UCSD-AML1 (cell line): ENCODE data around the gene CAMTA2.

Source experiments
- DNase-seq: peaks from one replicate; lab custom pipeline; 2025; ENCODE audit not compliant: unreplicated experiment; lab: John Stamatoyannopoulos, UW

CAMTA2 gene

GRCh38 chr17:4947411-4948165 lies 39.9 kb downstream of the CAMTA2 start:
- DNase-seq: peak; percentile 76

GRCh38 chr17:4947010-4947410 lies 40.5 kb downstream of the CAMTA2 start:
- peak; percentile 76 for DNase-seq

GRCh38 chr17:4946312-4946976 lies 41.0 kb downstream of the CAMTA2 start:
- no peak for DNase-seq

GRCh38 chr17:4945944-4946280 lies 41.6 kb downstream of the CAMTA2 start:
- no peak for DNase-seq

GRCh38 chr17:4945176-4945943 lies 42.1 kb downstream of the CAMTA2 start:
- peak; percentile 70 for DNase-seq

- no peak for DNase-seq
These were observed 42.8 kb downstream of the CAMTA2 start for GRCh38 chr17:4944554-4945175.

- DNase-seq: peak; percentile 67
These were observed 43.3 kb downstream of the CAMTA2 start for GRCh38 chr17:4944163-4944553.

- DNase-seq: no peak
These were observed 44.5 kb downstream of the CAMTA2 start for GRCh38 chr17:4942760-4943508.

- DNase-seq: no peak
These were observed 46.2 kb downstream of the CAMTA2 start for GRCh38 chr17:4941319-4941610.

- peak; percentile 68 for DNase-seq
These were observed 46.7 kb downstream of the CAMTA2 start for GRCh38 chr17:4940555-4941318.

- peak; percentile 97 for DNase-seq
These were observed 47.5 kb downstream of the CAMTA2 start, which contains the start of the genes RNF167 and SLC25A11 for GRCh38 chr17:4939796-4940554. TSS of gene RNF167 (plus strand) at chr17:4940268. CDS start at chr17:4940910, 642 bp downstream. TSS of gene SLC25A11 (minus strand) at chr17:4940046. CDS start at chr17:4939910, 136 bp downstream.

- no peak for DNase-seq
These were observed 48.0 kb downstream of the CAMTA2 start for GRCh38 chr17:4939546-4939795.

GRCh38 chr17:4938688-4939545 lies 48.6 kb downstream of the CAMTA2 start:
- no peak for DNase-seq

GRCh38 chr17:4938069-4938491 lies 49.4 kb downstream of the CAMTA2 start:
- DNase-seq: no peak

GRCh38 chr17:4937553-4937952 lies 49.9 kb downstream of the CAMTA2 start:
- DNase-seq: no peak

GRCh38 chr17:4936436-4936835 lies 51.0 kb downstream of the CAMTA2 start:
- no peak for DNase-seq

GRCh38 chr17:4935650-4936049 lies 51.8 kb downstream of the CAMTA2 start:
- DNase-seq: no peak

GRCh38 chr17:4934173-4934979 lies 53.1 kb downstream of the CAMTA2 start:
- DNase-seq: peak; percentile 85
